ENCODE measurements around the gene TNRC18. TPM values are rescaled to one million over a fixed set of nuclear protein-coding genes. Genes with fewer than 3 reads are reported as not detected.

The TNRC18 gene
- total and polyA plus RNA-seq, 9 donors: 48.6 to 153 (median 91.8) TPM

GRCh38 chr7:5388905-5389433 lies 34.7 kb downstream of the TNRC18 start:
- TF ChIP-seq CTCF (IDR thresholded peaks at IDR 0.05): no peak
- no peak for TF ChIP-seq EP300 (IDR thresholded peaks at IDR 0.05)
- TF ChIP-seq POLR2A (IDR thresholded peaks at IDR 0.05): no peak
- Histone ChIP-seq H3K4me1 (ENCODE audit: insufficient read depth) (peaks cover 6% of the 10 kb centered on the region), H3K4me3 (no peak overlapping the region), H3K36me3 (no peaks in the 10 kb centered on the region), H3K27ac (no peak overlapping the region), H3K9me3 (no peaks in the 10 kb centered on the region), H3K27me3 (no peaks in the 10 kb centered on the region)
- 77 to 85% (median 81%) methylated on average over 28 to 64 of the region's 64 CpGs for WGBS, 3 donors
- DNase-seq: no peak
- intact Hi-C loops (cut with DNase I): no loop called here

DNA sequence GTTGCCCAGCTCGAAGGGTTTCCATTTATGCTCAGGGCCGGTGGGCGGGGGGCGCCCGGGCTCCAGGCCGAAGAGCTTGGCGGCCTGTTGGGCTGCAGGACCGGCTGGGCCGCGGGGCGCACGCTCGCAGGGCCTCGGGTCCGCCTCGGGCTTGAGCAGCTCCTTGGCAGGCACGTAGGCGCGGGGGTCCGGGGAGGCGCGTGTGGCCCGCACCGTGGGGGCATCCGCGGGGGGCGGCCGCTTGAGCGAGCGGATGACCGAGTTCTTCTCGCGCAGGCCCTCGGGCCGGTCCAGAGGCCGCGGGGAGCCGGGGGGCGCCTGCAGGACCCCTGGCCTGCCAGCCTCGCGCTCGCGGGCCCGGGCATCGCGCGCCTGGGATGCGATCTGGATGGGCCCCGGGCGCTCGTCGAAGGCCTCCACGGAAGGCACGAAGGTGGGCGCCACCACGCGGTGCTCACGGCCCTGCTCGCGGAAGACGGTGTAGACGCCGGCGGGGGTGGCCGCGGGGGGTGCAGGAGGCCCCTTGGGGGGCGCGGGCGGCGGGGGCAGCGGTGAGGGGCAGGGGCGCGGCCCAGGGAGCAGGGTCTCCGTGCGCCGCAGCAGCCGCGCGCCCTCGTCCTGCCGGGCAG lies 35.2 kb downstream of the TNRC18 start:
- no peak overlapping the region for H3K4me3 ChIP-seq
- WGBS, 3 donors: 86 to 90% (median 89%) methylated on average over 23 to 81 of the region's 81 CpGs
- no peak for DNase-seq
- H3K27ac ChIP-seq: no peak overlapping the region
- no peaks in the 10 kb centered on the region for H3K36me3 ChIP-seq
- intact Hi-C loops (cut with DNase I): no loop called here
- H3K9me3 ChIP-seq: no peaks in the 10 kb centered on the region
- peaks cover 9% of the 10 kb centered on the region for H3K4me1 ChIP-seq (ENCODE audit: insufficient read depth)
- TF ChIP-seq EP300 (IDR thresholded peaks at IDR 0.05) (no peak), POLR2A (IDR thresholded peaks at IDR 0.05) (no peak), CTCF (IDR thresholded peaks at IDR 0.05) (no peak)
- no peaks in the 10 kb centered on the region for H3K27me3 ChIP-seq

- Histone ChIP-seq H3K4me1 (ENCODE audit: insufficient read depth) (peaks cover 15% of the 10 kb centered on the region), H3K27ac (no peak overlapping the region), H3K4me3 (no peak overlapping the region), H3K27me3 (no peaks in the 10 kb centered on the region), H3K36me3 (no peaks in the 10 kb centered on the region), H3K9me3 (no peaks in the 10 kb centered on the region)
- 92 to 94% (median 94%) methylated on average over 43 to 45 of the region's 45 CpGs for WGBS, 3 donors
- DNase-seq: no peak
- TF ChIP-seq CTCF (IDR thresholded peaks at IDR 0.05) (no peak), POLR2A (IDR thresholded peaks at IDR 0.05) (no peak), EP300 (IDR thresholded peaks at IDR 0.05) (no peak)
- intact Hi-C loops (cut with DNase I): no loop called here
These were observed 35.9 kb downstream of the TNRC18 start for GRCh38 chr7:5387711-5388245.

GRCh38 chr7:5384618-5385017 lies 39.0 kb downstream of the TNRC18 start:
- intact Hi-C loops (cut with DNase I): no loop called here

More at GRCh38 chr7:5384618-5385017, 39.0 kb downstream of the TNRC18 start:
- Histone ChIP-seq H3K4me1 (ENCODE audit: insufficient read depth) (peaks cover 39% of the 10 kb centered on the region), H3K9me3 (no peaks in the 10 kb centered on the region), H3K4me3 (no peak overlapping the region), H3K27ac (no peak overlapping the region), H3K27me3 (no peaks in the 10 kb centered on the region), H3K36me3 (no peaks in the 10 kb centered on the region)
- no peak for TF ChIP-seq POLR2A (IDR thresholded peaks at IDR 0.05)
- no peak for TF ChIP-seq EP300 (IDR thresholded peaks at IDR 0.05)
- TF ChIP-seq CTCF (IDR thresholded peaks at IDR 0.05): no peak
- DNase-seq: no peak
- 66 to 73% (median 68%) methylated on average over 6 of the region's 6 CpGs for WGBS, 3 donors
